ENCODE results near the gene SCNN1A. TPM values are rescaled to one million over a fixed set of nuclear protein-coding genes. Genes with fewer than 3 reads are reported as not detected.

SCNN1A gene
- total and polyA plus RNA-seq, 3 experiments from 2014 or later, result 0.49 to 0.93 (median 0.77) TPM

DNA sequence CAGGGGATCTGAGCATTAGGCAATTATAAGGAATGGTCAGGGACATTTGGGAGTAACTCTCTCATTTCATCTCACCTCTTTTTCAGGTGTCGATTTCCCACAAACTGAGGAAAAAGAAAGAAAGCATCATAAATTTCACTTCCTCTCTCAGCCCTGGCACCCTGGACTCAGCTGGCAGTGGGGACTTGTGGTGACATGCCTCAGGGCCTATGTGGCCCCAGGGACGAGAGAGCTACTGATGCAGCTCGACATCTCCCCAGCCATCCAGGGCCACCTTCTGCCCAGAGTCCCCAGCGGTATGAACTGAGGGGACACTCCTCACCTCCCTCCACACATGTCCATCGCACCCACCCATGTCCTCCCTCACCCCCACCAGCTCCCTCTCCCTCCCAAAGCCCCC lies 45.2 kb downstream of the SCNN1A start:
- no peak overlapping the region for H3K27ac ChIP-seq (ENCODE audit: low read depth, low read length)
- H3K4me1 ChIP-seq (ENCODE audit: insufficient read depth, low read length), result peaks cover 33% of the 10 kb centered on the region
- peaks cover 8 to 77% (median 20%) of the 10 kb centered on the region in 3 donors for H3K36me3 Mint-ChIP-seq
- H3K27me3 ChIP-seq (ENCODE audit: insufficient read depth, low read length, poor library complexity, severe bottlenecking), result no peaks in the 10 kb centered on the region
- H3K36me3 ChIP-seq (ENCODE audit: insufficient read depth, low read length), result peaks cover 66% of the 10 kb centered on the region
- peak overlapping the region in 6 of 8 donors; percentile 42 to 93 (median 81) for H3K27ac Mint-ChIP-seq
- no peaks in the 10 kb centered on the region for H3K27me3 Mint-ChIP-seq
- DNase-seq, result no peak
- H3K4me3 ChIP-seq (ENCODE audit: low read length), result no peak overlapping the region
- H3K9me3 Mint-ChIP-seq, result no peaks in the 10 kb centered on the region
- CTCF ChIA-PET, result interaction anchor here (1.2 to 2.0 kb wide), 3 partner anchors 33 to 93 kb away, joined by 3 to 4 read pairs (median 4); no protein-coding TSS in a partner anchor
- POLR2A ChIA-PET, result no interaction called here
- H3K4me1 Mint-ChIP-seq, result peaks cover 30 to 59% (median 48%) of the 10 kb centered on the region in 3 donors
- peak overlapping the region in 1 of 7 donors; percentile 38 for H3K4me3 Mint-ChIP-seq
- no peaks in the 10 kb centered on the region for H3K9me3 ChIP-seq (ENCODE audit: low read length)

DNA sequence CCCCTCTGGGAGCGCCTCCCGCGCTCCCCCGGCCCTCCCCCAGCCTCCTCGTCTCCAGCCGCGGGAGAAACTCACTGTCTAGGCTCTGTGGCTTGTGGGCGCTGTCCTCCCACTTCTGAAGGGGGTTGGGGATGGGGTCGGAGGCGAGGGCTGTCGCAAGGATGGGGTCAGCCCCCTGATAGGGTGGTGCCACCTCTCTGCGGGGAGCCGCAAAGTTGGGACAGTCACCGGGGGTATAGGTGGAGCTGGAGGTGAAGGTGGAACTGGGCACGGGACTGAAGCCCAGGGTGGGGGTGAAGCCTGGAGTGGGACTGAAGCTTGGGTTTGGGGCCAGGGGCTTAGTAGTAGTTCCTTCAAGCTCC lies 45.7 kb downstream of the SCNN1A start:
- peak overlapping the region in 3 of 8 donors; percentile 27 to 82 (median 75) for H3K27ac Mint-ChIP-seq
- H3K27me3 Mint-ChIP-seq, result no peaks in the 10 kb centered on the region
- no peaks in the 10 kb centered on the region for H3K9me3 ChIP-seq (ENCODE audit: low read length)
- POLR2A ChIA-PET, result no interaction called here
- no peaks in the 10 kb centered on the region for H3K27me3 ChIP-seq (ENCODE audit: insufficient read depth, low read length, poor library complexity, severe bottlenecking)
- CTCF ChIA-PET, result interaction anchor here (1.2 to 2.0 kb wide), 4 partner anchors 34 to 94 kb away, joined by 3 to 4 read pairs (median 4); no protein-coding TSS in a partner anchor
- peaks cover 33% of the 10 kb centered on the region for H3K4me1 ChIP-seq (ENCODE audit: insufficient read depth, low read length)
- no peaks in the 10 kb centered on the region for H3K9me3 Mint-ChIP-seq
- H3K4me1 Mint-ChIP-seq, result peaks cover 35 to 59% (median 48%) of the 10 kb centered on the region in 3 donors
- no peak overlapping the region for H3K4me3 Mint-ChIP-seq
- H3K36me3 ChIP-seq (ENCODE audit: insufficient read depth, low read length), result peaks cover 64% of the 10 kb centered on the region
- no peak overlapping the region for H3K27ac ChIP-seq (ENCODE audit: low read depth, low read length)
- no peak overlapping the region for H3K4me3 ChIP-seq (ENCODE audit: low read length)
- peaks cover 8 to 72% (median 20%) of the 10 kb centered on the region in 3 donors for H3K36me3 Mint-ChIP-seq
- no peak for DNase-seq

- CTCF ChIA-PET, result interaction anchor here (1.2 to 3.6 kb wide), 5 partner anchors 7 to 94 kb away, joined by 3 to 32 read pairs (median 4); no protein-coding TSS in a partner anchor
- POLR2A ChIA-PET, result no interaction called here
- DNase-seq, result no peak
- Histone ChIP-seq H3K36me3 (ENCODE audit: insufficient read depth, low read length) (peaks cover 58% of the 10 kb centered on the region), H3K9me3 (ENCODE audit: low read length) (no peaks in the 10 kb centered on the region), H3K4me3 (ENCODE audit: low read length) (no peak overlapping the region), H3K27me3 (ENCODE audit: insufficient read depth, low read length, poor library complexity, severe bottlenecking) (no peaks in the 10 kb centered on the region), H3K4me1 (ENCODE audit: insufficient read depth, low read length) (peaks cover 32% of the 10 kb centered on the region), H3K27ac (ENCODE audit: low read depth, low read length) (no peak overlapping the region)
- H3K27me3 Mint-ChIP-seq, result no peaks in the 10 kb centered on the region
- peaks cover 41 to 59% (median 48%) of the 10 kb centered on the region in 3 donors for H3K4me1 Mint-ChIP-seq
- H3K9me3 Mint-ChIP-seq, result no peaks in the 10 kb centered on the region
- peaks cover 8 to 69% (median 19%) of the 10 kb centered on the region in 3 donors for H3K36me3 Mint-ChIP-seq
- no peak overlapping the region for H3K4me3 Mint-ChIP-seq
- H3K27ac Mint-ChIP-seq, result peak overlapping the region in 2 of 8 donors; percentile 22 to 45
Measured at GRCh38 chr12:6328945-6329702, 46.2 kb downstream of the SCNN1A start.

DNA sequence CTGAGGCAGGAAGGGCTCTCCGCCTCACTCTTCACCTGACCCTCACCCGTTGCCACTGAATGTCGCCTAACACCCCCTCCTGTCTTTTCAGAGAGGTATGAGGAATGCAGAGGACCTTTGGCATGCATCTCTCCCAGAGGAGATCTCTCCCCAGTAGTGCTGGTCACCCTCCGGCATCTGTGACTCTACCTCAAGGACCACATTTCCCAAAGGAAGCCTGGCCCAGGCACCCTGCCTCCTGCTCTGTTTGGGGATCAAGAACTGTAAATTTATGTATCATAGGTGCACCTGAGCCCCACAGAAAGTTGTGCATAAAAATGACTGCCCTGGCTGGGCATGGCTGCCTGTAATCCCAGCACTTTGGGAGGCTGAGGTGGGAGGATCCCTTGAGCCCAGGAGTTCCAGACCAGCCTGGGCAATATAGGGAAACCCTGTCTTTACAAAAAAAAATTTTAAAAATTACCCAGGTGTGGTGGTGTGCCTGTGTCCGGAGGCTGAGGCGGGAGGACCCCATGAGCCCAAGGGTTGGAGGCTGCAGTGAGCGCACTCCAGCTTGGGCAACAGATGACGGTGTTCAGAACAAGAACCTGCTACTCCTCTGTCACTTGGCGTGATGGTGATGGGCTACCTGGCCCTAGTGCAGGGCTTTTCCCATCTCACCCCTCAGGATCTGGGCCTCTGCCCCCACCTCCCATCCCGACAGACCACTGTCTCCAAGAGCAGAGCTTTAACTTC lies 47.2 kb downstream of the SCNN1A start:
- Histone ChIP-seq H3K27me3 (ENCODE audit: insufficient read depth, low read length, poor library complexity, severe bottlenecking) (no peaks in the 10 kb centered on the region), H3K36me3 (ENCODE audit: insufficient read depth, low read length) (peaks cover 49% of the 10 kb centered on the region), H3K4me1 (ENCODE audit: insufficient read depth, low read length) (peaks cover 29% of the 10 kb centered on the region), H3K9me3 (ENCODE audit: low read length) (no peaks in the 10 kb centered on the region), H3K4me3 (ENCODE audit: low read length) (no peak overlapping the region), H3K27ac (ENCODE audit: low read depth, low read length) (no peak overlapping the region)
- ChIA-PET CTCF (interaction anchor here (1.2 to 3.6 kb wide), 6 partner anchors 8 to 210 kb away, joined by 3 to 32 read pairs (median 4); no protein-coding TSS in a partner anchor), POLR2A (no interaction called here)
- Mint-ChIP-seq H3K27me3 (no peaks in the 10 kb centered on the region), H3K36me3 (peaks cover 4 to 60% (median 12%) of the 10 kb centered on the region in 3 donors), H3K9me3 (no peaks in the 10 kb centered on the region), H3K4me3 (no peak overlapping the region), H3K27ac (peak overlapping the region in 6 of 8 donors; percentile 17 to 63 (median 40)), H3K4me1 (peaks cover 46 to 57% (median 50%) of the 10 kb centered on the region in 3 donors)
- no peak for DNase-seq

GRCh38 chr12:6327229-6328041 lies 47.9 kb downstream of the SCNN1A start:
- Histone ChIP-seq H3K27me3 (ENCODE audit: insufficient read depth, low read length, poor library complexity, severe bottlenecking) (no peaks in the 10 kb centered on the region), H3K9me3 (ENCODE audit: low read length) (no peaks in the 10 kb centered on the region), H3K4me3 (ENCODE audit: low read length) (no peak overlapping the region), H3K36me3 (ENCODE audit: insufficient read depth, low read length) (peaks cover 41% of the 10 kb centered on the region), H3K27ac (ENCODE audit: low read depth, low read length) (no peak overlapping the region), H3K4me1 (ENCODE audit: insufficient read depth, low read length) (peaks cover 29% of the 10 kb centered on the region)
- Mint-ChIP-seq H3K27ac (peak overlapping the region in 6 of 8 donors; percentile 14 to 88 (median 52)), H3K4me1 (peaks cover 46 to 57% (median 57%) of the 10 kb centered on the region in 3 donors), H3K9me3 (no peaks in the 10 kb centered on the region), H3K27me3 (no peaks in the 10 kb centered on the region), H3K4me3 (no peak overlapping the region), H3K36me3 (peaks cover 4 to 52% (median 6%) of the 10 kb centered on the region in 3 donors)
- CTCF ChIA-PET, result interaction anchor here (0.6 to 3.6 kb wide), 9 partner anchors 9 to 211 kb away, joined by 3 to 32 read pairs (median 6); no protein-coding TSS in a partner anchor
- no peak for DNase-seq
- POLR2A ChIA-PET, result interaction anchor here (1.0 to 3.1 kb wide), 2 partner anchors 8 to 35 kb away, joined by 3 to 22 read pairs; no protein-coding TSS in a partner anchor

DNA sequence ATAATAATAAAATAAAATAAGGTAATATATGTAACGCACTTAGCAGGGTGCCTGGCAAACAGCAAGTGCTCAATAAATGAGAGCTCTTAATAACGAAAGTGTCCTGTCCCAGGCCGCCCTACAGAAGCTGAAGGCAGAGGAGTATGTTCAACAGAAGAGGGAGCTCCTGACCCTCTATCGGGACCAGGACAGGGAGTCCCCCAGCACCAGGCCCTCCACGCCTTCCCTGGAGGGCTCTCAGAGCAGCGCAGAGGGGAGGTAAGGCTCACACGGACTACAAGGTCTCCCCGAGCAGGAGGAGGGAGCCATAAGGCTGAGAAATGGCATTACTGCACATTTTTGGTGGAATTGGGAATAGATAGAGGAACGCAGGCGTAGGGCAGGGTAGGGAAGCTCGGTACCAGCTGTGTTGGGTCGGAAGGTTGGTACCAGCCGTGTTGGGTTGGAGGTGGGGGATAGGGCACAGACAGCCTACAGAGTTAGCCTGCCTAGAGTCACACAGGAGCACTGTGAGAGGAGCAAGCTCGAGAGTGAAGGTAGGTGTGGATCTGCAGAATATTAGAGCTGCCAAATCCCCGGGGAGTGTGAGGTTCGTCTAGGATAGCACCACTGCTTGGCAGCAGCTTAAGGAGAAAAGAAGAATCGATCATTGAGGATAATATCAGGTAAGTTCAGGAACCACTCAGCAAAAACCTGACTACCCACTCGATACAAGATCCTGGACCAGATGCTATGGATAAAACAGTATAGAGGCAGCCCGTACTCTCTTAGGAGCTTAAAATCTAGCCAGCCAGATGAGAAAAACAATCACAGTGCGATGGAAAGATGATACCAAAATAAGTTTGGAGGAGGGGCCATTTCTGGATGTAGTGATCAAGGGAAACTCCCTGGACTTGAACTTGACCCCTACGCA lies 48.8 kb downstream of the SCNN1A start:
- Mint-ChIP-seq H3K36me3 (peaks cover 3 to 45% (median 6%) of the 10 kb centered on the region in 3 donors), H3K27ac (peak overlapping the region; percentile 23 to 92 (median 72)), H3K4me3 (no peak overlapping the region), H3K9me3 (no peaks in the 10 kb centered on the region), H3K4me1 (peaks cover 51 to 64% (median 60%) of the 10 kb centered on the region in 3 donors), H3K27me3 (no peaks in the 10 kb centered on the region)
- H3K27ac ChIP-seq (ENCODE audit: low read depth, low read length), result no peak overlapping the region
- peaks cover 35% of the 10 kb centered on the region for H3K36me3 ChIP-seq (ENCODE audit: insufficient read depth, low read length)
- DNase-seq, result no peak
- H3K9me3 ChIP-seq (ENCODE audit: low read length), result no peaks in the 10 kb centered on the region
- H3K27me3 ChIP-seq (ENCODE audit: insufficient read depth, low read length, poor library complexity, severe bottlenecking), result no peaks in the 10 kb centered on the region
- ChIA-PET POLR2A (interaction anchor here (1.0 to 3.1 kb wide), 2 partner anchors 9 to 36 kb away, joined by 3 to 22 read pairs; no protein-coding TSS in a partner anchor), CTCF (interaction anchor here (0.6 to 3.6 kb wide), 17 partner anchors 10 to 213 kb away, joined by 3 to 32 read pairs (median 3); no protein-coding TSS in a partner anchor)
- H3K4me1 ChIP-seq (ENCODE audit: insufficient read depth, low read length), result peaks cover 30% of the 10 kb centered on the region
- no peak overlapping the region for H3K4me3 ChIP-seq (ENCODE audit: low read length)
